22Rv1 (cell line): ENCODE results near the gene ANKRD18B.
A peak's percentile ranks its signal among the peaks of the same experiment; 100 is the strongest.
"Not testable (repeated sequence)": the region's sequence is repeated elsewhere in the genome, so short reads cannot be mapped to it uniquely, and the experiment has no call there.

Experiments used
- H3K27ac ChIP-seq: fragments of 450-650 bp; 2 replicates; pipeline ENCODE4 v1.5.1; 2017
- ZFX ChIP-seq: fragments of 450-650 bp; IDR thresholded peaks from 2 replicates; pipeline ENCODE4 v1.6.1; 2017; ENCODE audit warnings: antibody characterized with exemption, borderline replicate concordance
- TF ChIP-seq, protein P1 (sequence below): fragments of 450-650 bp; IDR thresholded peaks from 2 replicates; pipeline ENCODE4 v1.5.1; 2017; ENCODE audit warnings: mild to moderate bottlenecking

The ANKRD18B gene

DNA sequence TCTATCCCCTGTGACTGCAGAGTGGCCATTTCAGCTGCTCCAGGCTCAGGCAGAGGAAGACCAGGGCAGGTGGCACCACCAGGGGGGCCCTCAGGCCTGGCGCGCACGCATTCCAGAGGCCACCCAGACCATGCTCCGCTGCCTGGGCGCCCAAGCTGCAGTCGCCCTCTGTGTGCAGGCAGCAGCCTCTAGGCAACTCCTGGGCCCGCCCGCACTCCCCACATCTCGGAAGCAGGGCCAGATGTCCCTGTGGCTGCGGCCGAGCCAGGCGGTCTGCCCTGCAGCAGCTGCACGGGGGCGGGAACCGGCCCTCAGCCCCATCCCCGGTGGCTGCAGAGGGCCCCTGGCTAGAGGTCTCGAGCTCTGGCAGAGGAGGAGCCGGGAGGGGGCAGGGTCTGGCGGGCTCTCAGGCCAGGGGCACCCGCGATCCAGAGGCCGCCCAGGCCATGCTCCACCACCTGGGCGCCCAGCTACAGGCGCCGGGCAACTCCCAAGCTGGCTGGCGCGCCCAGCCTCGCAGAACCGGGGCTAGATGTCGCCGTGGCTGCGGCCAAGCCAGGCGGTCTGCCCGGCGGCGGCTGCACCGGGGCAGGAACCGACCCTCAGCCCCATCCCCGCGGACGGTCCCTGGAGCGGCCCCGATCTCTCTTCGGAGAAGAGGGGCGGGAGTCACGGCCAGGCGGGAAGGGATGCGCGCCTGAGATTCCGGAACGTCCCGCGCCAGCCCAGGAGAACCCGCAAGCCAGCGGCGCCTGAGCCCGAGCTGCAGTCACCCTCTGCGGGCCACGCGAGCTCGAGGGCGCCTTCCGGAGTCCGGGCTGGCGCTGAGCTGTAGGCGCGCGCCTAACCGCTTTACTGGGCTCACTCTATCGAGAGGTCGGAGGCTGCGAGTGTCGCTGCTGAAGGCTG, at the start of gene ANKRD18B:
ANKRD18B (plus strand) TSS at position 855 of the 909 bp plus-strand sequence. CDS start 239 bp downstream, outside the sequence.
- H3K27ac ChIP-seq: peak within 1 kb of the TSS; percentile 91
- TF ChIP-seq, protein P1, sequence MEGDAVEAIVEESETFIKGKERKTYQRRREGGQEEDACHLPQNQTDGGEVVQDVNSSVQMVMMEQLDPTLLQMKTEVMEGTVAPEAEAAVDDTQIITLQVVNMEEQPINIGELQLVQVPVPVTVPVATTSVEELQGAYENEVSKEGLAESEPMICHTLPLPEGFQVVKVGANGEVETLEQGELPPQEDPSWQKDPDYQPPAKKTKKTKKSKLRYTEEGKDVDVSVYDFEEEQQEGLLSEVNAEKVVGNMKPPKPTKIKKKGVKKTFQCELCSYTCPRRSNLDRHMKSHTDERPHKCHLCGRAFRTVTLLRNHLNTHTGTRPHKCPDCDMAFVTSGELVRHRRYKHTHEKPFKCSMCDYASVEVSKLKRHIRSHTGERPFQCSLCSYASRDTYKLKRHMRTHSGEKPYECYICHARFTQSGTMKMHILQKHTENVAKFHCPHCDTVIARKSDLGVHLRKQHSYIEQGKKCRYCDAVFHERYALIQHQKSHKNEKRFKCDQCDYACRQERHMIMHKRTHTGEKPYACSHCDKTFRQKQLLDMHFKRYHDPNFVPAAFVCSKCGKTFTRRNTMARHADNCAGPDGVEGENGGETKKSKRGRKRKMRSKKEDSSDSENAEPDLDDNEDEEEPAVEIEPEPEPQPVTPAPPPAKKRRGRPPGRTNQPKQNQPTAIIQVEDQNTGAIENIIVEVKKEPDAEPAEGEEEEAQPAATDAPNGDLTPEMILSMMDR: peak; percentile 48; the same call in 1 of the 2 replicates

DNA sequence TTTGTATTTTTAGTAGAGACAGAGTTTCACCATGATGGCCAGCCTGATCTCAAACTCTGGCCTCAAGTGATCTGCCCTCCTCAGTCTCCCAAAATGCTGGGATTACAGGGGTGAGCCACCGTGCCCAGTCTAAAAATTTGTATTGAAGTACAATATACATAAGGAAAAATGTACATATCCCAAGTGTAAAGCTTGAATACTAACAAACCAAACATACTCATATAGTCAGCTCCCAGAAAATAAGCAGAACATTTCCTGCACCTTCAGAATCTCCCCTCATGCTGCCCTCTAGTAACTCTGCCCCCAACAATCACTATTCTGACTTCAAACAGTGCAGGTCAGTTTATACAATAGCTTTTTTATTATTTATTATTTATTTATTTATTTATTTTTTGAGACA, 48.7 kb upstream of the ANKRD18B start:
- no peak for TF ChIP-seq ZFX
- TF ChIP-seq, protein P1: no peak
- no peak overlapping the region for H3K27ac ChIP-seq

DNA sequence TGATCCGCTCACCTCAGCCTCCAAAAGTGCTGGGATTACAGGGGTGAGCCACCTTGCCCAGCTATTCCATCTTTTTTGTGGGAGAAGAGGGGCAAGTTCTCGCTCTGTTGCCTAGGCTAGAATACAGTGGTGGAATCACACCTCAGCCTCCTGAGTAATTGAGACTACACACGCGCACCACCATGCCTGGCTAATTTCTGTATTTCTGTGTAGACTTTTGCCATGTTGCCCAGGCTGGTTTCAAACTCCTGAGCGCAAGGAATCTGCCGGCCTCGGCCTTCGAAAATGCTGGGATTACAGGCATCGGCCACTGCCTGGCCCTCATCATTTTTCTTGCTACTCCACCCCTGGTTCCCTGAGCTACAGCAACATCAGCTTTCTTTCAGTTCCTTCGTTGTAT, 47.5 kb upstream of the ANKRD18B start:
- H3K27ac ChIP-seq: no peak overlapping the region
- no peak for TF ChIP-seq ZFX
- TF ChIP-seq, protein P1: no peak

DNA sequence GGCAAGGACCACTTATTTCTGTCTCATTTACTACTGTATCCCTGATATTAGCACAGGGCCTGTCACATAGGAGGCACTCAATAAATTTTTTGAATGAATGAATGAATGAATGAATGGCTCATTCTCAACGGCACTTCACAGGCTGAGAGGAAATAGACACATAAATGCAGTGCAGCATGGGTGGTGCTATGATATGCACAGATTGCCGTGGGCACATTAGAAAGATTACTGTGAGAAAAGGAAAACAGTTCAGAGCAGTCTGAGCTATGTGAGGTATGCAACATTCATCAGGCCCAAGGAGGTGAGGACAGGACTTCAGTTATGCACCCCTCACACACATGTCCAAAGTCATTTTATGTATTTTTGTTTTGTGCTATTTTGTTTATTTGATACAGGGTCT, 43.9 kb upstream of the ANKRD18B start:
- TF ChIP-seq ZFX: no peak
- TF ChIP-seq, protein P1: no peak
- no peak overlapping the region for H3K27ac ChIP-seq

DNA sequence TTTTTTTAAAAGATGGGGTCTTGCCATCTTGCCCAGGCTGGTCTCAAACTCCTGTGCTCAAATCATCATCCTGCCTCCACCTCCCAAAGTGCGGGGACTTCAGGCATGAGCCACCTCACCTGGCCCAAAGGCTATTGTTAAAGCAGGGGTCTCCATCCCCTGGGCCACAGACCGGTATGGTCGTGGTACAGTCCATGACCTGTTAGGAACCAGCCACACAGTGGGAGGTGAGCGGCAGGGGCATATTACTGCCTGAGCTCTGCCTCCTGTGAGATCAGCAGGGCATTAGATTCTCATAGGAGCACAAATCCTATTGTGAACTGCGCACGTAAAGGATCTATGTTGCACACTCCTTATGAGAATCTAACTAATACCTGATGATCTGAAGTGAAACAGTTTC, 43.1 kb upstream of the ANKRD18B start:
- TF ChIP-seq, protein P1: no peak
- no peak for TF ChIP-seq ZFX
- no peak overlapping the region for H3K27ac ChIP-seq

DNA sequence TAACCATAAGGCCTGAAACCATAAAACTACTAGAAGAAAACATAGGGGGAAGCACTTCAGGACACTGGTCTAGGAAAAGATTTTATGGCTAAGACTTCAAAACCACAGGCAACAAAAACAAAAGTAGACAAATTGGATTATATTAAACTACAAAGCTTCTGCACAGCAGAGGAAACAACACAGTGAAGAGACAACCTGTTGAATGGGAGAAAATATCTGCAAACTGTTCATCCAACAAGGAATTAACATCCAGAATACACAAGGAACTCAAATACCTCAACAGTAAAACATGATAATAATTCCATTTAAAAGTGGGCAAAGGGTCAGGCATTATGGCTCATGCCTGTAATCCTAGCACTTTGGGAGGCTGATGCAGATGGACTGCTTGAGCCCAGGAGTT, 38.7 kb upstream of the ANKRD18B start:
- H3K27ac ChIP-seq: not testable (repeated sequence)

DNA sequence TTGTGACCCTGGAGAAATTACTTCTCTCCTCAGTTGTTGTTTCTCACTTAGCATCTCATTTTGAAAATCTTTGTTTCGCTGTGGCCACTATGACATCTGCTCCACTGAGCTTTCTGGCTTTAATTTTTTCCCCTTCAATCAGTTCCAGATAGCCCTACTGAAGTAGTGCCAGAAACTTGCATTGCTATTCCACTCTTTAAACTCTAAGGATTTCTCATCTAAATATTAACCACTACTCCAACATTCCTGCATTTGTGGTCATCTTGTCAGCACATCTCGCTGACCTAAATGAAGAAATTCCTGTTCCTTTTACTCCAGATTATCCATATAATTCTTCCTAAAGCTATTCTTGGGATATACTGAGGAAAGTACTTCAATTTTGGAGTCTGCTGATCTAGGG, 35.0 kb upstream of the ANKRD18B start:
- H3K27ac ChIP-seq: no peak overlapping the region
- TF ChIP-seq ZFX: no peak
- TF ChIP-seq, protein P1: no peak

DNA sequence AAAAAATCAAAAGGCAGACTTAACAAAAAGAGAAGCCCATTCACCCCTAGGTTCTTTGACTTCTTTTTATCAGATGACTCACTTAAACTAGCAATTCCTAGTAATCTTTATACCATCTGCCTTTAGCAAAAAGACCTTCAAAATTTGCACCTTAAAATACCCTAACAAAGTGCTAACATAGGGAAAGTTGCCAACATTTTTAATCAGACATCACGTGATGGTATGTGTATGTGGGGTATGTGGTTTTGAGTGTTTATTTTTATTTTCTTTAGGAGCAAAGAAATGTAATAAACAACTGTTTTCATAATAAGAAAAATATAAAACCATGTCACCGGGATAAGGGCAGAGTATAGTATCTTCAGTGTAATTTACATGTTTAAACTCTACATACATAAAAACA, 30.2 kb upstream of the ANKRD18B start:
- not testable (repeated sequence) for H3K27ac ChIP-seq
